Smooth muscle cell of the brain vasculature (primary cell): Measurements from ENCODE around the gene HTR4.
"Not testable (repeated sequence)": the region's sequence is repeated elsewhere in the genome, so short reads cannot be mapped to it uniquely, and the experiment has no call there.

Experiments
- DNase-seq: peaks from one replicate; pipeline ENCODE4 v3.0.0-alpha.2; 2012; ENCODE audit warnings: low read depth, low spot score

HTR4 gene

GRCh38 chr5:148653836-148654781 lies at the start of gene HTR4:
Gene HTR4 (minus strand): TSS chr5:148654527. CDS start chr5:148637014, 17,513 bp downstream.
- DNase-seq, result no peak

GRCh38 chr5:148702019-148702596 lies 47.8 kb upstream of the HTR4 start:
- no peak for DNase-seq

- DNase-seq, result no peak
These were observed 44.7 kb upstream of the HTR4 start for GRCh38 chr5:148699028-148699427.

GRCh38 chr5:148697809-148698196 lies 43.5 kb upstream of the HTR4 start:
- DNase-seq, result no peak

- no peak for DNase-seq
These were observed 43.0 kb upstream of the HTR4 start for GRCh38 chr5:148697180-148697808.

GRCh38 chr5:148696187-148697036 lies 42.1 kb upstream of the HTR4 start:
- DNase-seq, result no peak

- DNase-seq, result no peak
These were observed 36.6 kb upstream of the HTR4 start for GRCh38 chr5:148690945-148691344.

- no peak for DNase-seq
These were observed 34.5 kb upstream of the HTR4 start for GRCh38 chr5:148688787-148689186.

GRCh38 chr5:148687871-148688270 lies 33.5 kb upstream of the HTR4 start:
- DNase-seq, result no peak

GRCh38 chr5:148687427-148687826 lies 33.1 kb upstream of the HTR4 start:
- no peak for DNase-seq

- no peak for DNase-seq
These were observed 32.3 kb upstream of the HTR4 start for GRCh38 chr5:148686660-148687059.

GRCh38 chr5:148685520-148686134 lies 31.3 kb upstream of the HTR4 start:
- DNase-seq, result no peak

GRCh38 chr5:148684528-148684927 lies 30.2 kb upstream of the HTR4 start:
- DNase-seq, result no peak

- no peak for DNase-seq
These were observed 29.3 kb upstream of the HTR4 start for GRCh38 chr5:148683651-148684050.

- DNase-seq, result no peak
These were observed 28.0 kb upstream of the HTR4 start for GRCh38 chr5:148682058-148683026.

- no peak for DNase-seq
These were observed 27.1 kb upstream of the HTR4 start for GRCh38 chr5:148681157-148682057.

- DNase-seq, result not testable (repeated sequence)
These were observed 19.4 kb upstream of the HTR4 start for GRCh38 chr5:148673704-148674103.

- no peak for DNase-seq
These were observed 12.0 kb upstream of the HTR4 start for GRCh38 chr5:148666353-148666752.

- DNase-seq, result no peak
These were observed 11.1 kb upstream of the HTR4 start for GRCh38 chr5:148665431-148665830.
